RWPE2 (cell line): ENCODE measurements around the gene DDI2.
A peak's percentile ranks its signal among the peaks of the same experiment; 100 is the strongest.

Experiments
- ATAC-seq: fragments of 200-7000 bp; cut with Tn5 transposase; 3 replicates; pipeline ENCODE4 v1.9.1; 2021; ENCODE audit warnings: low read depth
- DNase-seq: peaks from one replicate; pipeline ENCODE4 v3.0.0-alpha.2; 2020; ENCODE audit warnings: low spot score
- H3K27ac ChIP-seq: fragments of 450-650 bp; 2 replicates; pipeline ENCODE4 v1.5.1; 2017; ENCODE audit warnings: mild to moderate bottlenecking; ENCODE audit not compliant: poor library complexity, severe bottlenecking
- H3K27me3 ChIP-seq: fragments of 250-450 bp; sonication (Bioruptor Pico); 2 replicates; pipeline ENCODE4 v1.5.1; 2021; ENCODE audit warnings: mild to moderate bottlenecking, moderate library complexity; ENCODE audit not compliant: insufficient read depth, poor library complexity, severe bottlenecking
- H3K36me3 ChIP-seq: fragments of 250-450 bp; sonication (Bioruptor Pico); 2 replicates; pipeline ENCODE4 v1.5.1; 2020; ENCODE audit warnings: low read depth, mild to moderate bottlenecking, moderate library complexity
- H3K4me1 ChIP-seq: fragments of 250-450 bp; sonication (Bioruptor Pico); 2 replicates; pipeline ENCODE4 v1.5.1; 2021; ENCODE audit warnings: mild to moderate bottlenecking, moderate library complexity; ENCODE audit not compliant: insufficient read depth, poor library complexity, severe bottlenecking
- H3K4me3 ChIP-seq: fragments of 250-450 bp; sonication (Bioruptor Pico); 2 replicates; pipeline ENCODE4 v1.5.1; 2021; ENCODE audit warnings: mild to moderate bottlenecking, moderate library complexity; ENCODE audit not compliant: severe bottlenecking
- H3K9me3 ChIP-seq: fragments of 250-450 bp; sonication (Bioruptor Pico); 2 replicates; pipeline ENCODE4 v1.5.1; 2021; ENCODE audit warnings: mild to moderate bottlenecking, moderate library complexity; ENCODE audit not compliant: severe bottlenecking
- CTCF ChIP-seq: fragments of 450-650 bp; IDR thresholded peaks from one replicate; pipeline ENCODE4 v1.5.1; 2017; ENCODE audit warnings: mild to moderate bottlenecking, moderate library complexity; ENCODE audit not compliant: poor library complexity, severe bottlenecking

The DDI2 gene

GRCh38 chr1:15617173-15618076 lies at the start of gene DDI2:
Gene DDI2, plus strand, starts transcription at chr1:15617458. Its CDS starts 213 bp downstream, at chr1:15617671.
- ATAC-seq, result peak; percentile 84
- H3K4me3 ChIP-seq, result peak within 1 kb of the TSS; percentile 96
- TF ChIP-seq CTCF, result no peak
- no peaks in the 10 kb centered on the region for H3K9me3 ChIP-seq
- peak; percentile 98 for DNase-seq
- H3K4me1 ChIP-seq, result peaks cover 27% of the 10 kb centered on the region
- H3K36me3 ChIP-seq, result peaks cover 12% of the 10 kb centered on the region
- H3K27ac ChIP-seq, result peak within 1 kb of the TSS; percentile 91
- H3K27me3 ChIP-seq, result no peaks in the 10 kb centered on the region

GRCh38 chr1:15568387-15569073 lies 48.7 kb upstream of the DDI2 start:
- ATAC-seq (no peak), DNase-seq (no peak)
- Histone ChIP-seq H3K9me3 (no peaks in the 10 kb centered on the region), H3K27me3 (no peaks in the 10 kb centered on the region), H3K36me3 (peaks cover 71% of the 10 kb centered on the region), H3K27ac (no peak overlapping the region), H3K4me3 (no peak overlapping the region), H3K4me1 (no peaks in the 10 kb centered on the region)
- TF ChIP-seq CTCF, result no peak

- H3K4me3 ChIP-seq, result no peak overlapping the region
- TF ChIP-seq CTCF, result no peak
- H3K4me1 ChIP-seq, result no peaks in the 10 kb centered on the region
- peaks cover 52% of the 10 kb centered on the region for H3K36me3 ChIP-seq
- DNase-seq (no peak), ATAC-seq (no peak)
- no peaks in the 10 kb centered on the region for H3K27me3 ChIP-seq
- no peak overlapping the region for H3K27ac ChIP-seq
- H3K9me3 ChIP-seq, result no peaks in the 10 kb centered on the region
These were observed 46.4 kb upstream of the DDI2 start for GRCh38 chr1:15570861-15571260.

GRCh38 chr1:15571266-15571665 lies 46.0 kb upstream of the DDI2 start:
- Histone ChIP-seq H3K4me3 (no peak overlapping the region), H3K4me1 (no peaks in the 10 kb centered on the region), H3K27me3 (no peaks in the 10 kb centered on the region), H3K36me3 (peaks cover 48% of the 10 kb centered on the region), H3K27ac (no peak overlapping the region), H3K9me3 (no peaks in the 10 kb centered on the region)
- TF ChIP-seq CTCF, result no peak
- no peak for DNase-seq
- ATAC-seq, result no peak
